MM.1S (cell line): ENCODE data around the gene MYLK.

Experiments used
- DNase-seq: peaks from one replicate; pipeline ENCODE4 v3.0.0-alpha.2; 2015
- H2AFZ ChIP-seq: fragments of 300-600 bp; sonication (generic); 2 replicates; pipeline ENCODE4 v1.6.0; 2016; ENCODE audit warnings: antibody characterized with exemption, low read length
- H3F3A ChIP-seq: fragments of 300-600 bp; sonication (generic); 2 replicates; pipeline ENCODE4 v1.6.1; 2016; ENCODE audit warnings: mild to moderate bottlenecking, antibody characterized with exemption, low read length, moderate library complexity, mixed read lengths; ENCODE audit not compliant: insufficient read depth
- H3K27ac ChIP-seq: fragments of 300-600 bp; sonication (generic); 2 replicates; pipeline ENCODE4 v1.5.1; 2016; ENCODE audit warnings: mild to moderate bottlenecking, low read length
- H3K27me3 ChIP-seq: fragments of 300-600 bp; sonication (generic); replicated peaks from 2 replicates; pipeline ENCODE4 v1.6.0; 2016; ENCODE audit warnings: low read length; ENCODE audit not compliant: insufficient read depth
- H3K36me3 ChIP-seq: fragments of 300-600 bp; sonication (generic); replicated peaks from 2 replicates; pipeline ENCODE4 v1.6.1; 2016; ENCODE audit warnings: mild to moderate bottlenecking, low read length, mixed read lengths; ENCODE audit not compliant: insufficient read depth
- H3K4me1 ChIP-seq: fragments of 300-600 bp; sonication (generic); 2 replicates; pipeline ENCODE4 v1.6.1; 2016; ENCODE audit warnings: low read length, mixed read lengths
- H3K4me2 ChIP-seq: fragments of 300-600 bp; sonication (generic); 2 replicates; pipeline ENCODE4 v1.6.0; 2016; ENCODE audit warnings: low read depth, low read length
- H3K4me3 ChIP-seq: fragments of 300-600 bp; sonication (generic); 2 replicates; pipeline ENCODE4 v1.5.1; 2016; ENCODE audit warnings: low read length, mixed read lengths
- H3K79me2 ChIP-seq: fragments of 300-600 bp; sonication (generic); 2 replicates; pipeline ENCODE4 v1.6.1; 2016; ENCODE audit warnings: mixed run types, low read length, mixed read lengths
- H3K9ac ChIP-seq: fragments of 300-600 bp; sonication (generic); 2 replicates; pipeline ENCODE4 v1.6.1; 2016; ENCODE audit warnings: low read length, mixed read lengths
- H3K9me2 ChIP-seq: fragments of 300-600 bp; sonication (generic); replicated peaks from 2 replicates; pipeline ENCODE4 v1.6.1; 2016; ENCODE audit warnings: mild to moderate bottlenecking, low read length, mixed read lengths; ENCODE audit not compliant: insufficient read depth
- H3K9me3 ChIP-seq: fragments of 300-600 bp; sonication (generic); replicated peaks from 2 replicates; pipeline ENCODE4 v1.6.1; 2016; ENCODE audit warnings: mild to moderate bottlenecking, low read length, mixed read lengths; ENCODE audit not compliant: insufficient read depth
- H4K20me1 ChIP-seq: fragments of 300-600 bp; sonication (generic); 2 replicates; pipeline ENCODE4 v1.6.1; 2016; ENCODE audit warnings: mild to moderate bottlenecking, low read length, moderate library complexity, mixed read lengths; ENCODE audit not compliant: insufficient read depth
- CTCF ChIP-seq: fragments of 300-600 bp; sonication (generic); IDR thresholded peaks from 2 replicates; pipeline ENCODE4 v1.5.1; 2016; ENCODE audit warnings: antibody characterized with exemption, low read length, mixed read lengths
- EZH2 ChIP-seq: fragments of 300-600 bp; sonication (generic); optimal IDR thresholded peaks from 2 replicates; pipeline ENCODE3; 2017; ENCODE audit warnings: low read depth, mild to moderate bottlenecking, antibody characterized with exemption, low read length, mixed read lengths
- EZH2phosphoT487 ChIP-seq: fragments of 300-600 bp; sonication (generic); IDR thresholded peaks from 2 replicates; pipeline ENCODE4 v1.6.1; 2018; ENCODE audit warnings: antibody characterized with exemption, low read length

The MYLK gene

GRCh38 chr3:123801474-123801873 is 82.7 kb downstream of the MYLK start:
- Histone ChIP-seq H3K4me1 (no peaks in the 10 kb centered on the region), H3K4me3 (no peak overlapping the region), H3F3A (no peaks in the 10 kb centered on the region), H3K9ac (no peak overlapping the region), H3K36me3 (no peaks in the 10 kb centered on the region), H3K4me2 (no peak overlapping the region), H3K27me3 (no peaks in the 10 kb centered on the region), H4K20me1 (no peaks in the 10 kb centered on the region), H3K9me2 (no peaks in the 10 kb centered on the region), H3K27ac (no peak overlapping the region), H3K79me2 (no peaks in the 10 kb centered on the region), H3K9me3 (no peaks in the 10 kb centered on the region), H2AFZ (no peak overlapping the region)
- no peak for DNase-seq
- TF ChIP-seq EZH2, result no peak
- TF ChIP-seq CTCF, result no peak
- no peak for TF ChIP-seq EZH2phosphoT487

GRCh38 chr3:123800362-123800682 is 83.8 kb downstream of the MYLK start:
- Histone ChIP-seq H3K9ac (no peak overlapping the region), H3K9me3 (no peaks in the 10 kb centered on the region), H3F3A (no peaks in the 10 kb centered on the region), H3K79me2 (no peaks in the 10 kb centered on the region), H3K9me2 (no peaks in the 10 kb centered on the region), H3K27me3 (no peaks in the 10 kb centered on the region), H3K4me2 (no peak overlapping the region), H2AFZ (no peak overlapping the region), H4K20me1 (no peaks in the 10 kb centered on the region), H3K4me1 (no peaks in the 10 kb centered on the region), H3K36me3 (no peaks in the 10 kb centered on the region), H3K27ac (no peak overlapping the region), H3K4me3 (no peak overlapping the region)
- DNase-seq, result no peak
- no peak for TF ChIP-seq EZH2phosphoT487
- no peak for TF ChIP-seq EZH2
- no peak for TF ChIP-seq CTCF

GRCh38 chr3:123799544-123800361 is 84.4 kb downstream of the MYLK start:
- Histone ChIP-seq H3K27ac (no peak overlapping the region), H3K9me3 (no peaks in the 10 kb centered on the region), H3K4me1 (no peaks in the 10 kb centered on the region), H3K9me2 (no peaks in the 10 kb centered on the region), H3F3A (no peaks in the 10 kb centered on the region), H3K9ac (no peak overlapping the region), H4K20me1 (no peaks in the 10 kb centered on the region), H2AFZ (no peak overlapping the region), H3K4me2 (no peak overlapping the region), H3K27me3 (no peaks in the 10 kb centered on the region), H3K4me3 (no peak overlapping the region), H3K79me2 (no peaks in the 10 kb centered on the region), H3K36me3 (no peaks in the 10 kb centered on the region)
- DNase-seq, result no peak
- TF ChIP-seq CTCF (no peak), EZH2phosphoT487 (no peak), EZH2 (no peak)
